GM12875 (cell line): Measurements from ENCODE around the gene PIWIL1.

Experiments
- H3K4me3 ChIP-seq: one replicate; pipeline ENCODE4 v1.5.1; 2011; ENCODE audit warnings: low read depth, low read length, control low read depth
- CTCF ChIP-seq: IDR thresholded peaks from 2 replicates; pipeline ENCODE4 v1.5.1; 2011; ENCODE audit warnings: low read depth, mild to moderate bottlenecking, control low read depth, inconsistent platforms, low read length, moderate library complexity, borderline replicate concordance; ENCODE audit not compliant: insufficient read depth

Gene PIWIL1

GRCh38 chr12:130356222-130356621 lies 18.5 kb downstream of the PIWIL1 start:
- no peak overlapping the region for H3K4me3 ChIP-seq
- no peak for TF ChIP-seq CTCF

- no peak for TF ChIP-seq CTCF
- no peak overlapping the region for H3K4me3 ChIP-seq
Measured at GRCh38 chr12:130357241-130357640, 19.6 kb downstream of the PIWIL1 start.

- no peak overlapping the region for H3K4me3 ChIP-seq
- TF ChIP-seq CTCF, result no peak
Measured at GRCh38 chr12:130357729-130358330, 20.1 kb downstream of the PIWIL1 start.

GRCh38 chr12:130362060-130362459 lies 24.4 kb downstream of the PIWIL1 start:
- no peak overlapping the region for H3K4me3 ChIP-seq
- no peak for TF ChIP-seq CTCF

DNA sequence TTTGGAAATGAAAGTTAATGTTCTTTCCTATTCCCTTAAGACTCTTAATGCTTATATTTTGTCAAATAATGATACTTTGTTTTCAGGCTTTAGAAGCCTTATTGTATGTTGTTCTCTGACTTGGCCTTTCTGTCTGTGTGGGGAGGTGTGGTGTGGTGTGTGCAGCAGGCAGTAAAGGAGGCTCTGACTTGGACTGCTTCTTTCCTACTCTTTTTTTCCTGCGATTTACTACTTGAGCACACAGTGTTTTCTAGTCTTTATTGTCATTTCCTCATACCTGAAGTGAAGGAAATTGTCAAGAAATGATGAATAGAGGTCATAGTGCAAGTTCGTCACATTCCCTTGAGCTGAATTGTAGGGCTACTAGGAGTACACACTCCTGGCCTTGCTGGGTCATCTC lies 26.9 kb downstream of the PIWIL1 start:
- no peak overlapping the region for H3K4me3 ChIP-seq
- no peak for TF ChIP-seq CTCF

DNA sequence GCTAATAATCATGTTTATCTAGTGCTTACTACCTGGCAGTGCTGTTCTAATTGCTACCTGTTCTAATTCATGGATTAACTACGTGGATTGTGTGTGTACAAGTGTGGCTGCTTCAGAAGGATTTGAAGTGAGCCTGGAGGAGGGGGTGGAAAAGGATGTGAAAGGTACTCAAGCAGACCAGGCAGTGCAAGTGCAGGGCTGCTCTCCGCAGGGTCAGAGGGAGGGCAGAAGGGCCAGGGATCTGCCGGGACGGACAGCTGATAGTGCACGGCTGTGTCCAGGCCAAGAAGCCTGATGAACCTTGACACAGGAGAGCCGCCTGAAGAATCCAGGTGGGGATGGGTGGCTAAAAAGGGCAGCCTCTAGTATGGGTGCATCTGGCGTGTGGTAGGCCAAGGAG lies 28.5 kb downstream of the PIWIL1 start:
- TF ChIP-seq CTCF, result no peak

DNA sequence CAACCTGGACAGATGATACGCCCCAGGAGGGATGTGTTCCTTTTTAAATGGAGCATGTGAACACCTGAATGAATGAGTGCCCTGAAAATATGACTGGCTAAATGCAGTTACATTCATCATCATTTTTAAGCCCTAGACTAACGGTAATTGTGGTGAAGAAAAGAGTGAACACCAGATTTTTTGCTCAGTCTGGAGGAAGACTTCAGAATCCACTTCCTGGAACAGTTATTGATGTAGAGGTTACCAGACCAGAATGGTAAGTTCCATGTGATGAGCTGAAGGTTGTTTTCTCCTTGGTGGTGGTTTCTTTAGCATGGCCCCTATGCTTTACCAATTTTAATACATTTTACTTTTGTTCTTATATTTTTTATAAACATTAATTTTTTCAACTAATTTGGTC lies 29.3 kb downstream of the PIWIL1 start:
- TF ChIP-seq CTCF, result no peak
- no peak overlapping the region for H3K4me3 ChIP-seq

More for the DNA sequence above, 28.5 kb downstream of the PIWIL1 start:
- no peak overlapping the region for H3K4me3 ChIP-seq
